GM11168 (cell line): ENCODE measurements around the gene QRSL1.
"Not testable (repeated sequence)": the region's sequence is repeated elsewhere in the genome, so short reads cannot be mapped to it uniquely, and the experiment has no call there.

ENCODE experiments used
- in situ Hi-C: fragments of 300-500 bp; cut with MboI; formaldehyde crosslinking; loops from one replicate; pipeline ENCODE4 v1.12.0; 2022; ENCODE audit warnings: low sequenced_read_pairs; ENCODE audit not compliant: unreplicated experiment

The QRSL1 gene

GRCh38 chr6:106671651-106672050 is 42.3 kb downstream of the QRSL1 start:
- in situ Hi-C loops, result no loop called here

- in situ Hi-C loops, result no loop called here
Measured at GRCh38 chr6:106674541-106675229, 45.3 kb downstream of the QRSL1 start.

- in situ Hi-C loops, result no loop called here
Measured at GRCh38 chr6:106677282-106677681, 47.9 kb downstream of the QRSL1 start.

GRCh38 chr6:106684011-106684410 is 54.6 kb downstream of the QRSL1 start:
- in situ Hi-C loops, result no loop called here

DNA sequence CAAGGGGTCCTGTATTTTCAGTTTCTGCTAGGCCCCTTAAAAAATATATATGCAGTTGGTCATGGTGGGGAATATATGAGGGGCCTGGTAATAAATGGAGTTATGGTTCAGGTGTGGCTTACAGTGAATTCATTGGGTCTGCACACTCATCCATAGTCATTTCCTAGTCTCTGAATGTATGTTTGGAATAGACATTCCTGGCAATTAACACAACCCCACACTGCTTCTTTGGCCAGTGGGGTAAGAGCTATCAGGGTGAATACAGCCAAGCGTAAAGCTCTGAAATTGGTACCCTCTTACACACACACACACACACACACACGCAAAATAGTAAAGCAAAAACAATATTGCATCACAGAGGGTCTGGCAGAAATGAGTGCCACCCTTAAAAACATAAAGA is 56.5 kb downstream of the QRSL1 start:
- in situ Hi-C loops, result no loop called here

DNA sequence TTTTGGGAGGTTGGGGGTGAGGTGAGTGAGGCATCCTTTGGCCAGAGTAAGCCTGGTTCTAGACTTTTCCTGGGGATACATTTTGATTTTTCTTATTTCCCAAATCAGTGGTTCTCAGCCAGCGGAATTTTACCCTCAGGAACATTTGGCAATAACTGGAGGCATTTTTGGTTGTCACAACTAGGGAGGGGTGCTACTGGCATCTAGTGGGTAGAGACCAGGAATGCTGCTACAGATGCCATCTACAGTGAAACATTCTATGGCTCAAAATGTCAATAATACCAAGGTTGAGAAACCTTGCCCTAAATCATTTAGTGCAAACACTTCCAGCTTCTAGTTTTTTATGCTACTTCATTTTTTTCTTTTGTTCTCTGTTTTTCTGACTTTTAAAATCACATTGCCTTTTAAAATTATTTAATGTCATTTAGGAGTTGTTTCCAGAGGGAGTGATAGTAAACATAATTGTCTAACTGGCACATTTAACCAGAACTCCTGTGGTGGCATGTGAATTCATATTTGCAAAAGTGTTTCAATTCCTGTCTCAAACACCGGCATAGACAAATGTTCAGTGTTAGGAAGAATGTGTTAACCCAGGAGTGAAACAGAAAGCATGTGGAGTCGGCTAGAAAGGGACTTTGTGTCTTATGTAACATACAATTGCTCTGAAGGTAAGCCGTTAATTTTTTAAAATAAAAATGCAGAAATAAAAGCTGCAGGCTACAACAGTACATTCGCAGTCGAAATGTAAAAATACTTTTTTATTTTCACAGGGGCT is 59.0 kb downstream of the QRSL1 start:
- in situ Hi-C loops, result no loop called here

- in situ Hi-C loops, result no loop called here
Measured at GRCh38 chr6:106692112-106692818, 62.9 kb downstream of the QRSL1 start.

DNA sequence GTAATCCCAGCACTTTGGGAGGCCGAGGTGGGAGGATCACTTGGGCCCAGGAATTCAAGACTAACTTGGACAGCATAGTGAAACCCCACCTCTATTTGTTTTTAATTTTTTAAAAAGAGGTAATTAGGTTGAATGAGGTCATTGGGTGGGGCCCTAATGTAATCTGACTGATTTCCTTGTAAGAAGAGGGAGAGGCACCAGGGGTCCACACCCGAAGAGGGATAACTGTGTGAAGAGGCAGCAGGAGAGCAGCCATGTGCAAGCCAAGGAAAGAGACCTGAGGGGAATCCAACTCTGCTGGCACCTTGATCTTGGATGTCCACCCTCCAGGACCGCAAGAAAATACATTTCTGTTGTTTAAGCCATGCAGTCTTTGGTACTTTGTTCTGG is 63.4 kb downstream of the QRSL1 start:
- in situ Hi-C loops, result no loop called here

DNA sequence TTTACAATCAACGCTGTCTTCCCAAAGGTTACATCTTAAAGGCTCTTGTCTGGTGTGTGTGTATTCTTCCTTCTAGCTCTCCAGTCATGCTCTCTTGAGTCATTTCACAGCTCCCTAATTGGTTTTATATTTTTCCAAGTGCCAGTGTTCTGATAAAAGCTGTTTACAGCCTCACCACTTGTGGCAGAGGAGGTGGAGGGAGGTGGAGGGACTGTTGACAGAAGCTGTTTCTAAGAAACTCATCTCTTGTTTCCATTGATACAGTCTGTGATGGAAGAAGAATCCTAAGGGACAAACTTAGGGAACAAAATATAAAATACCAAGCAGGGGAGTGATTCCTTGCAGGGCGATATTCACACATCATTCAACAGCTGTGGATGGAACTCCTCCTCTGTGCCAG is 64.0 kb downstream of the QRSL1 start:
- in situ Hi-C loops, result no loop called here

- in situ Hi-C loops, result no loop called here
Measured at GRCh38 chr6:106694343-106694742, 65.0 kb downstream of the QRSL1 start.

DNA sequence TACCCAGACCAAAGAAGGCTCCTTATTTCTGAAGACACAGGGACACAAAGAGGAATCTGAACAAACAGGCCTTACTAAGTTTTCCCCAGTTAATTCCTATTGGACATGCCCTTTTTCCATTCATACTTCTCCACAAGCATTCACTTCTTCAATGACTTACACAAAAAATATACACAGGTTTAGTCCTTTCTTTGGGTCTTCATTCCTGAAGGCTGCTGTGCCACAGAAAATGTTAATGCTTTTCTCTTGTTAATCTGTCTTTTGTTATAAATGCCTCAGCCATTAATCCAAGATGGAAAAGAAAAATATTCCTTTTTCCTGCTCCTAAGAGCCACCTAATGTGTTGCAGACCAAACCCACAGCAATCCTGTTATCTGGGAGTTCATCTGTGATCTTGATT is 71.2 kb downstream of the QRSL1 start:
- in situ Hi-C loops, result no loop called here

- in situ Hi-C loops, result not testable (repeated sequence)
Measured at GRCh38 chr6:106701201-106701600, 71.8 kb downstream of the QRSL1 start.

- in situ Hi-C loops, result no loop called here
Measured at GRCh38 chr6:106702046-106702445, 72.7 kb downstream of the QRSL1 start.

- in situ Hi-C loops, result no loop called here
Measured at GRCh38 chr6:106702451-106703110, 73.2 kb downstream of the QRSL1 start.

DNA sequence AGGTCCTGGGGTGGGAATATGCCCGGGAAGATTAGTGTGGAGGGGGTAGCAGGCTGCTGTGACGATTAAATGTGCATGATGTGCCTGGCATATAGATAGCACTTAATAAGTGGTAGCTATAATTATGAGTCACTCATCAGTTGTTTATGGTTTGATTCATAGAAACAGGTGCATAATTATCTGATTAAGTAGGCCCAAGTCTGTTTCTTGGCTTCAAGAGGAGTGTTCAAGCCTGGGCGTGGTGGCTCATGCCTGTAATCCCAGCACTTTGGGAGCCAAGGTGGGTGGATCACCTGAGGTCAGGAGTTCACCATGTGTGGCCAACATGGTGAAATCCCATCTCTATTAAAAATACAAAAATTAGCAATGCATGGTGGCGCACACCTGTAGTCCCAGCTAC is 74.9 kb downstream of the QRSL1 start:
- in situ Hi-C loops, result no loop called here

DNA sequence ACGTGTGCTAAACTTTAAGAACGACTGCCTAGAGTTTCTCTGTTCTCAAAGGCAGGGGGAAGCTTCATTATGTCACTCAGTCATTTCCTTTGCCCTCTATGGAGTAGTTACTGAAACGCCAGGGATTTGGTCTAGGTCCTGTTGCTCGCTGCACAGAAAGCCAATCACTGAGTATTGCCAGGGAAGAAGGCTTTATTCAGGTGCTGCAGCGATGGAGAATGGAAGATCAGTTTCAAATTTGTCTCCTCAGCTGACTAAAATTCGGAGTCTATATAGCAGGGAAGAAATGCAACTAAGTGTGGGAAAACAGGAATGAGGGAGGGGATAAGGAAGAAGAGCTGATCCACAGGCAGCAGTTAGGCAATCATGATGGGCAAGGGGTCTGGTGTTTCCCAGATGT is 75.8 kb downstream of the QRSL1 start:
- in situ Hi-C loops, result no loop called here

GRCh38 chr6:106710580-106710979 is 81.2 kb downstream of the QRSL1 start:
- in situ Hi-C loops, result no loop called here

- in situ Hi-C loops, result no loop called here
Measured at GRCh38 chr6:106714281-106714680, 84.9 kb downstream of the QRSL1 start.

DNA sequence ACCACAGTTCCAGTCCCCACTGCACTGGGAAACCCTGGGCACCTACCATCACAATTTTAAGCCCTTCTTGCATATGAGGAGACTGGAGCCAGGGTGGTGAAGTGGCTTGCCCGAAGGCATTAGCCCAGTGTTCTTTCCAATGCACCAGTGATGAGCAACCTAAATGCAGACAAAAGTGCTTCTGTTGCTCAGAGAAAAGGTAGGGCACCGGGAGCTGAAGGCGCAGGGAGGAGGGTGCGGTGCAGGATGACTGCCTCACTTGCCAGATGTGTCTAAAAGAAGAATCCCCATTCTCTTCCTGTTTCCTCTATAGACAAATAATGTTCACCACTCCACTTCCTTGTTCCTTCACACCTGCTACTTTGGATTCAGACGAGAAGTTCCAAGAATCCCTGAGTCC is 86.5 kb downstream of the QRSL1 start:
- in situ Hi-C loops, result no loop called here

DNA sequence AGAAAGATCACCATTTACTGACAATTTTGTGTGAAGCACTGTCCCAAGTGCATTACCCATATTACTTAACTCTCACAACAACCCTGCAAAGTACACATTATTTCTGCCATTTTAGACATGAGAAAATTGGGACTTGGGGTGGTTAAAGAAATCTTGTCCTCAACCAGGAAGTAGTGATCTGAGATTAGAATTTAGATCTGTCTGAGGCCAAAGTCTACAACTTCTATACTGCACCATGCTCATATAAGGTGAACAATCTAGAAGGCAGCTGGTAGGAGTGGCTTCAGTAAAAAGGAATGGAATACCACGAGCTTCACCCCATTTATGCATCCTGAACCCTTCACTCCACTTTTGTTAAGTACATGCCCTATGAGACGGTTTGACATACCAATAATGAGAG is 87.6 kb downstream of the QRSL1 start:
- in situ Hi-C loops, result no loop called here
